ENCODE measurements around the gene HBP1.

DNA sequence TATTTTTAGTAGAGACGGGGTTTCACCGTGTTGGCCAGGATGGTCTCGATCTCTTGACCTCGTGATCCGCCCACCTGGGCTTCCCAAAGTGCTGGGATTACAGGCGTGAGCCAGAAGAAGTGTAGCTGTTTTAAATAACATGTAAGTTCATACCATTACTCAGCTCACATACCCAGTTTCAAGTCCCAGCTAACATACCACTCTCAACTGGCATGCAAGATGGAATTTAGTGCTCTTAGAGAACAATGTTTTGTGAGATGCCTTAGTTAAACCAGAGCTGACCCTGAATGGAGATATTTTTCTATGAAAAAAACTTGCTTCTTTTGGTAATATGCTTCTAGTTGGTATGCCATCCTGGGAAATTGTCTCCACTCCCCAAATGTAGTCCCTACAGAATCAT, 37.3 kb downstream of the HBP1 start:
- TF ChIP-seq POLR2A (IDR thresholded peaks at IDR 0.05) (no peak), POLR2AphosphoS5 (IDR thresholded peaks at IDR 0.05) (no peak)
- TF ChIP-seq, protein P1, sequence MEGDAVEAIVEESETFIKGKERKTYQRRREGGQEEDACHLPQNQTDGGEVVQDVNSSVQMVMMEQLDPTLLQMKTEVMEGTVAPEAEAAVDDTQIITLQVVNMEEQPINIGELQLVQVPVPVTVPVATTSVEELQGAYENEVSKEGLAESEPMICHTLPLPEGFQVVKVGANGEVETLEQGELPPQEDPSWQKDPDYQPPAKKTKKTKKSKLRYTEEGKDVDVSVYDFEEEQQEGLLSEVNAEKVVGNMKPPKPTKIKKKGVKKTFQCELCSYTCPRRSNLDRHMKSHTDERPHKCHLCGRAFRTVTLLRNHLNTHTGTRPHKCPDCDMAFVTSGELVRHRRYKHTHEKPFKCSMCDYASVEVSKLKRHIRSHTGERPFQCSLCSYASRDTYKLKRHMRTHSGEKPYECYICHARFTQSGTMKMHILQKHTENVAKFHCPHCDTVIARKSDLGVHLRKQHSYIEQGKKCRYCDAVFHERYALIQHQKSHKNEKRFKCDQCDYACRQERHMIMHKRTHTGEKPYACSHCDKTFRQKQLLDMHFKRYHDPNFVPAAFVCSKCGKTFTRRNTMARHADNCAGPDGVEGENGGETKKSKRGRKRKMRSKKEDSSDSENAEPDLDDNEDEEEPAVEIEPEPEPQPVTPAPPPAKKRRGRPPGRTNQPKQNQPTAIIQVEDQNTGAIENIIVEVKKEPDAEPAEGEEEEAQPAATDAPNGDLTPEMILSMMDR (IDR thresholded peaks at IDR 0.05), result no peak

Measured in stomach (tissue), 4 donors.